H1 (cell line): ENCODE data around the gene CIAO2A. TPM values are rescaled to one million over a fixed set of nuclear protein-coding genes. Genes with fewer than 3 reads are reported as not detected.

ENCODE experiments used
- CTCF ChIA-PET: fragments of 300-600 bp; sonication (Branson Sonifier 250); formaldehyde crosslinking; loops from one replicate; lab custom pipeline; 2021; ENCODE audit not compliant: partially characterized antibody; lab: Charles Lee
- POLR2A ChIA-PET: fragments of 300-600 bp; sonication (Branson Sonifier 250); formaldehyde crosslinking; loops from one replicate; lab custom pipeline; 2021; ENCODE audit warnings: inconsistent platforms; ENCODE audit not compliant: partially characterized antibody; lab: Charles Lee
- DNase-seq, 2 experiments: peaks; one replicate each; pipeline versions ENCODE4 v3.0.0 to v3.0.0-alpha.2; 2010 to 2022; ENCODE audit warnings: low spot score in 2 of 2, low read depth in 1 of 2, mixed read lengths in 1 of 2
- FAIRE-seq: peaks from 2 replicates; lab custom pipeline; 2011; peaks lifted over from hg19 to GRCh38; lab: Jason Lieb, UNC
- H2AFZ ChIP-seq: 2 replicates; pipeline ENCODE4 v1.8.1; 2012; ENCODE audit warnings: low read length, inconsistent platforms
- H2AK5ac ChIP-seq: 2 replicates; pipeline ENCODE4 v1.6.1; 2013; ENCODE audit warnings: low read depth, low read length
- H2BK120ac ChIP-seq: replicated peaks from 2 replicates; pipeline ENCODE3; 2013; ENCODE audit warnings: low read depth, low read length, inconsistent platforms
- H2BK12ac ChIP-seq: 2 replicates; pipeline ENCODE4 v1.6.1; 2013; ENCODE audit warnings: low read depth, low read length
- H2BK15ac ChIP-seq: 2 replicates; pipeline ENCODE4 v1.6.1; 2013; ENCODE audit warnings: low read length
- H2BK20ac ChIP-seq: 2 replicates; pipeline ENCODE4 v1.6.1; 2013; ENCODE audit warnings: low read length
- H2BK5ac ChIP-seq: 2 replicates; pipeline ENCODE4 v1.6.1; 2013; ENCODE audit warnings: low read depth, low read length
- H3K14ac ChIP-seq: 2 replicates; pipeline ENCODE4 v1.6.1; 2013; ENCODE audit warnings: inconsistent platforms; ENCODE audit not compliant: insufficient read length
- H3K18ac ChIP-seq: 2 replicates; pipeline ENCODE4 v1.6.1; 2013; ENCODE audit warnings: low read length; ENCODE audit errors: extremely low read depth
- H3K23ac ChIP-seq: 2 replicates; pipeline ENCODE4 v1.6.1; 2013; ENCODE audit warnings: inconsistent platforms; ENCODE audit not compliant: insufficient read length
- H3K23me2 ChIP-seq: 2 replicates; pipeline ENCODE4 v1.6.1; 2013; ENCODE audit warnings: low read depth, low read length
- H3K27ac ChIP-seq: 2 replicates; pipeline ENCODE4 v1.6.1; 2011; ENCODE audit warnings: low read depth, low read length, inconsistent platforms
- H3K27me3 ChIP-seq, 4 experiments: replicated peaks in 1 of 4; 1 replicate in 1 of 4; 2 replicates in 3 of 4; pipeline versions ENCODE4 v1.6.1 to v1.8.1; 2011 to 2013; ENCODE audit warnings: low read length in 3 of 4, mild to moderate bottlenecking in 3 of 4, inconsistent platforms in 2 of 4, mixed read lengths in 2 of 4, moderate library complexity in 1 of 4; ENCODE audit not compliant: control insufficient read depth in 3 of 4, insufficient read depth in 3 of 4; ENCODE audit errors: extremely low read depth in 1 of 4
- H3K36me3 ChIP-seq, 4 experiments: 2 replicates each; pipeline versions ENCODE4 v1.6.1 to v1.8.1; 2011 to 2013; ENCODE audit warnings: mild to moderate bottlenecking in 4 of 4, low read length in 3 of 4, moderate library complexity in 2 of 4, control low read depth in 1 of 4, inconsistent platforms in 1 of 4; ENCODE audit not compliant: insufficient read depth in 4 of 4, control insufficient read depth in 2 of 4
- H3K4ac ChIP-seq: replicated peaks from 2 replicates; pipeline ENCODE3; 2013; ENCODE audit warnings: low read length, low read depth, mixed read lengths, inconsistent platforms; ENCODE audit not compliant: insufficient read length
- H3K4me1 ChIP-seq, 4 experiments: replicated peaks in 1 of 4; 1 replicate in 1 of 4; 2 replicates in 3 of 4; pipeline versions ENCODE4 v1.6.1 to v1.8.1; 2011 to 2013; ENCODE audit warnings: low read length in 3 of 4, inconsistent platforms in 2 of 4, mixed read lengths in 1 of 4; ENCODE audit not compliant: insufficient read depth in 4 of 4, control insufficient read depth in 3 of 4
- H3K4me2 ChIP-seq, 2 experiments: 2 replicates each; pipeline versions ENCODE4 v1.6.1 to v1.8.1; 2011 to 2013; ENCODE audit warnings: low read depth in 2 of 2, low read length in 2 of 2, control low read depth in 1 of 2, inconsistent platforms in 1 of 2, mild to moderate bottlenecking in 1 of 2; ENCODE audit not compliant: insufficient read depth in 1 of 2
- H3K4me3 ChIP-seq, 4 experiments: fragments of 200-600, 300-600 bp in 1 of 4; sonication (generic), shearing (Covaris generic), sonication (Bioruptor Twin) in 1 of 4; 2 replicates each; pipeline versions ENCODE4 v1.5.1 to v1.8.1; 2011 to 2016; ENCODE audit warnings: low read length in 4 of 4, low read depth in 3 of 4, control low read depth in 2 of 4, inconsistent platforms in 2 of 4, mild to moderate bottlenecking in 2 of 4, mixed read lengths in 1 of 4, moderate library complexity in 1 of 4; ENCODE audit not compliant: insufficient read depth in 2 of 4; ENCODE audit errors: extremely low read depth in 1 of 4
- H3K56ac ChIP-seq: replicated peaks from 2 replicates; pipeline ENCODE3; 2013; ENCODE audit warnings: low read depth, mild to moderate bottlenecking, mixed read lengths, low read length, inconsistent platforms; ENCODE audit not compliant: insufficient read length
- H3K79me1 ChIP-seq: 2 replicates; pipeline ENCODE4 v1.6.1; 2013; ENCODE audit warnings: low read depth, low read length, control low read depth
- H3K79me2 ChIP-seq, 2 experiments: 2 replicates each; pipeline versions ENCODE4 v1.6.1 to v1.8.1; 2012 to 2013; ENCODE audit warnings: low read length in 2 of 2, mild to moderate bottlenecking in 2 of 2, inconsistent platforms in 1 of 2; ENCODE audit not compliant: insufficient read depth in 2 of 2, control insufficient read depth in 1 of 2
- H3K9ac ChIP-seq, 4 experiments: replicated peaks in 1 of 4; 1 replicate in 1 of 4; 2 replicates in 3 of 4; pipeline versions ENCODE4 v1.6.1 to v1.8.1; 2011 to 2013; ENCODE audit warnings: low read depth in 3 of 4, low read length in 3 of 4, control low read depth in 2 of 4, mild to moderate bottlenecking in 2 of 4, moderate library complexity in 2 of 4, inconsistent platforms in 1 of 4; ENCODE audit errors: extremely low read depth in 1 of 4
- H3K9me3 ChIP-seq, 2 experiments: 2 replicates each; pipeline versions ENCODE4 v1.6.1 to v1.8.1; 2012 to 2013; ENCODE audit warnings: mild to moderate bottlenecking in 2 of 2, moderate library complexity in 2 of 2, control low read depth in 1 of 2, inconsistent platforms in 1 of 2, low read depth in 1 of 2, low read length in 1 of 2, mixed read lengths in 1 of 2; ENCODE audit not compliant: insufficient read depth in 2 of 2
- H4K20me1 ChIP-seq, 2 experiments: replicated peaks in 1 of 2; 2 replicates each; pipeline versions ENCODE3 to v1.8.1; 2011 to 2013; ENCODE audit warnings: inconsistent platforms in 2 of 2, low read length in 2 of 2, mild to moderate bottlenecking in 1 of 2; ENCODE audit not compliant: insufficient read depth in 2 of 2, control insufficient read depth in 1 of 2
- H4K5ac ChIP-seq: 2 replicates; pipeline ENCODE4 v1.6.1; 2013; ENCODE audit warnings: low read length, low read depth, mixed read lengths, inconsistent platforms; ENCODE audit not compliant: insufficient read length
- H4K8ac ChIP-seq: 2 replicates; pipeline ENCODE4 v1.8.0; 2013; ENCODE audit warnings: mild to moderate bottlenecking, moderate library complexity, low read length, inconsistent platforms; ENCODE audit not compliant: insufficient read depth; ENCODE audit errors: extremely low read depth
- H4K91ac ChIP-seq: replicated peaks from 2 replicates; pipeline ENCODE3; 2013; ENCODE audit warnings: low read length, mixed read lengths, inconsistent platforms; ENCODE audit not compliant: insufficient read length
- ATF3 ChIP-seq: IDR thresholded peaks from 2 replicates; pipeline ENCODE4 v1.6.1; 2011; ENCODE audit warnings: low read depth, mild to moderate bottlenecking, low read length; ENCODE audit not compliant: insufficient read depth
- BACH1 ChIP-seq: IDR thresholded peaks from 2 replicates; pipeline ENCODE4 v1.6.1; 2012; ENCODE audit warnings: low read length, improper control_type of control experiment
- CTCF ChIP-seq, 3 experiments: IDR thresholded peaks; 1 replicate in 2 of 3; 2 replicates in 1 of 3; pipeline versions ENCODE4 v1.5.1 to v1.6.1; 2011; ENCODE audit warnings: low read length in 3 of 3, mild to moderate bottlenecking in 3 of 3, inconsistent platforms in 2 of 3, low read depth in 1 of 3, moderate library complexity in 1 of 3; ENCODE audit not compliant: insufficient read depth in 1 of 3; ENCODE audit errors: control extremely low read depth in 1 of 3
- GABPA ChIP-seq: IDR thresholded peaks from 2 replicates; pipeline ENCODE4 v1.6.1; 2011; ENCODE audit warnings: mild to moderate bottlenecking, low read length, moderate library complexity, borderline replicate concordance; ENCODE audit not compliant: insufficient read depth
- JUN ChIP-seq: IDR thresholded peaks from 2 replicates; pipeline ENCODE4 v1.6.1; 2011; ENCODE audit warnings: low read depth, mild to moderate bottlenecking, improper control_type of control experiment, low read length
- JUND ChIP-seq: IDR thresholded peaks from 2 replicates; pipeline ENCODE4 v1.6.1; 2011; ENCODE audit warnings: mild to moderate bottlenecking, improper control_type of control experiment, low read length
- PHF8 ChIP-seq: fragments of 200-600 bp; sonication (generic); conservative IDR thresholded peaks from 2 replicates; pipeline ENCODE4 v1.7.1; 2012; ENCODE audit warnings: low read depth, mild to moderate bottlenecking, inconsistent platforms, low read length, moderate library complexity
- RBBP5 ChIP-seq: IDR thresholded peaks from 2 replicates; pipeline ENCODE4 v1.7.1; 2012; ENCODE audit warnings: low read depth, mild to moderate bottlenecking, inconsistent platforms, low read length, moderate library complexity, borderline replicate concordance
- SIN3A ChIP-seq, 2 experiments: IDR thresholded peaks in 1 of 2; conservative IDR thresholded peaks in 1 of 2; 2 replicates each; pipeline ENCODE4 v1.6.1; 2011 to 2012; ENCODE audit warnings: low read length in 2 of 2, improper control_type of control experiment in 1 of 2, low read depth in 1 of 2, mild to moderate bottlenecking in 1 of 2
- SP2 ChIP-seq: IDR thresholded peaks from 2 replicates; pipeline ENCODE4 v1.6.1; 2012; ENCODE audit warnings: mild to moderate bottlenecking, low read length, inconsistent platforms
- SRF ChIP-seq: IDR thresholded peaks from 2 replicates; pipeline ENCODE4 v1.6.1; 2011; ENCODE audit warnings: mild to moderate bottlenecking, low read depth, low read length, moderate library complexity
- WGBS, 2 experiments: shearing (Covaris generic) in 1 of 2; methylation state at CpG; one replicate each; pipeline versions ENCODE4 v1.1.6 to v1.1.7; 2013 to 2015; ENCODE audit warnings: low lambda C conversion rate in 2 of 2, mixed read lengths in 2 of 2, inconsistent platforms in 1 of 2, low coverage in 1 of 2, missing lambda C conversion rate in 1 of 2; ENCODE audit not compliant: insufficient replicate concordance in 2 of 2, insufficient coverage in 1 of 2, insufficient read length in 1 of 2; ENCODE audit errors: extremely low coverage in 1 of 2, missing lambda C conversion rate in 1 of 2; 5-methylcytosine and 5-hydroxymethylcytosine counted together
- polyA plus RNA-seq, 7 experiments: library from polyadenylated mRNA; depleted of rRNA in 3 of 7; stranded (reverse) in 5 of 7; unstranded in 2 of 7; fragments of >200 nt in 5 of 7; fragments of 200-250 nt in 2 of 7; gene quantifications; 1 replicate in 5 of 7; 2 replicates in 1 of 7; 4 replicates in 1 of 7; pipeline versions ENCODE4 v1.2.1 to v1.2.3, GENCODE V29; 2011 to 2013; ENCODE audit warnings: missing spikeins in 2 of 7, mixed read lengths in 2 of 7
- total RNA-seq: library from RNA; stranded (reverse); fragmentation: NEBNext Ultra II Directional; extraction: Animal tissue kit (Norgen Biotek cat#: 25700); gene quantifications from 2 replicates; pipeline ENCODE4 v1.2.1, GENCODE V29; 2021

CIAO2A gene
- total and polyA plus RNA-seq, 2 of the 8 experiments (the other 6 are each of a cell fraction or from before 2014, with no cell fraction given) = 76.4 to 86.5 TPM

- H3K9me3 ChIP-seq = no peaks in the 10 kb centered on the region
- no peaks in the 10 kb centered on the region for H4K20me1 ChIP-seq
- H3K4ac ChIP-seq = no peak overlapping the region
- H2AK5ac ChIP-seq = no peak overlapping the region
- H3K14ac ChIP-seq = no peak overlapping the region
- peaks cover 0 to 1% (median 0%) of the 10 kb centered on the region in 4 experiments; a peak in 2 of 7 replicates for H3K4me1 ChIP-seq
- no peak overlapping the region for H4K5ac ChIP-seq
- peaks cover 0 to 3% (median 1%) of the 10 kb centered on the region in 4 experiments; a peak in 3 of 8 replicates for H3K36me3 ChIP-seq
- ChIA-PET CTCF (interaction anchor here (0.6 to 5.8 kb wide), 19 partner anchors 12 to 466 kb away, joined by 3 to 62 read pairs (median 4); partner anchors contain the start of gene DAPK2), POLR2A (no interaction called here)
- H3K4me2 ChIP-seq = no peak overlapping the region
- no peak overlapping the region for H3K23ac ChIP-seq
- no peak overlapping the region for H2BK120ac ChIP-seq
- no peak overlapping the region for H3K27ac ChIP-seq
- no peak overlapping the region for H4K8ac ChIP-seq
- no peak overlapping the region for H2BK5ac ChIP-seq
- H2BK12ac ChIP-seq = no peak overlapping the region
- H3K56ac ChIP-seq = no peak overlapping the region
- H2BK15ac ChIP-seq = no peak overlapping the region
- H2BK20ac ChIP-seq = no peak overlapping the region
- WGBS, 2 experiments = 84% methylated on average over 1 of the region's 1 CpG; no CpG with 5 or more reads in 1 of the 2 experiments
- H3K23me2 ChIP-seq = no peaks in the 10 kb centered on the region
- H2AFZ ChIP-seq = no peak overlapping the region
- H3K4me3 ChIP-seq = no peak overlapping the region
- no peaks in the 10 kb centered on the region for H3K79me2 ChIP-seq
- H4K91ac ChIP-seq = no peak overlapping the region
- no peaks in the 10 kb centered on the region for H3K27me3 ChIP-seq
- H3K9ac ChIP-seq = no peak overlapping the region
- FAIRE-seq = no peak
- no peaks in the 10 kb centered on the region for H3K79me1 ChIP-seq
- H3K18ac ChIP-seq = no peak overlapping the region
- no peak for DNase-seq
- no peak for TF ChIP-seq CTCF (IDR thresholded peaks at IDR 0.05; ENCODE audit: control extremely low read depth in 1 of 3, insufficient read depth in 1 of 3, low read depth in 1 of 3, low read length in 3 of 3)
- TF ChIP-seq PHF8 = no peak
- no peak for TF ChIP-seq JUN
- TF ChIP-seq GABPA = no peak
- no peak for TF ChIP-seq JUND
- TF ChIP-seq ATF3 = no peak
- TF ChIP-seq SRF = no peak
- TF ChIP-seq SIN3A (conservative IDR thresholded peaks at IDR 0.05 in 1 of 2, IDR thresholded peaks at IDR 0.05 in 1 of 2; ENCODE audit: low read depth in 1 of 2, low read length in 2 of 2) = no peak
- TF ChIP-seq SP2 = no peak
- TF ChIP-seq BACH1 = no peak
- no peak for TF ChIP-seq RBBP5
These were observed 27.2 kb downstream of the CIAO2A start for GRCh38 chr15:64066451-64066850.
